Activated naive CD4-positive, alpha-beta T cell treated with anti-CD3 and anti-CD28 coated beads for 36 hours (primary cell): ENCODE results near the gene ARL5C. TPM values are rescaled to one million over a fixed set of nuclear protein-coding genes. Genes with fewer than 3 reads are reported as not detected.

Source experiments
- CTCF ChIA-PET: fragments of 350-600 bp; sonication (Branson Sonifier 250); formaldehyde crosslinking; loops from one replicate; lab custom pipeline; 2021; ENCODE audit warnings: antibody characterized with exemption; lab: Charles Lee
- DNase-seq: peaks from one replicate; pipeline ENCODE4 v3.0.0-alpha.2; 2020
- H3K27ac Mint-ChIP-seq: one replicate; pipeline ENCODE4 v1.8.0; 2021; ENCODE audit warnings: mild to moderate bottlenecking, mixed read lengths
- H3K27me3 Mint-ChIP-seq: one replicate; pipeline ENCODE4 v1.8.0; 2021; ENCODE audit warnings: low read depth, mixed read lengths
- H3K36me3 Mint-ChIP-seq: one replicate; pipeline ENCODE4 v1.8.0; 2021; ENCODE audit warnings: low read depth, mixed read lengths
- H3K4me1 Mint-ChIP-seq: one replicate; pipeline ENCODE4 v1.8.0; 2021; ENCODE audit warnings: low read depth, mixed read lengths
- H3K4me3 Mint-ChIP-seq: one replicate; pipeline ENCODE4 v1.8.0; 2021; ENCODE audit warnings: mild to moderate bottlenecking, moderate library complexity, mixed read lengths
- H3K9me3 Mint-ChIP-seq: one replicate; pipeline ENCODE4 v1.8.0; 2021; ENCODE audit warnings: mixed read lengths
- intact Hi-C: fragments of 100-400 bp; cut with micrococcal nuclease; formaldehyde crosslinking; loops from one replicate; pipeline ENCODE4 v1.15.1; 2023
- total RNA-seq, 2 experiments: library from RNA; stranded (reverse); gene quantifications; one replicate each; pipeline ENCODE4 v1.2.3, GENCODE V29; 2021

ARL5C gene
- total RNA-seq, result not detected

- peaks cover 23% of the 10 kb centered on the region for H3K27me3 Mint-ChIP-seq
- no peak within 1 kb of the TSS for H3K27ac Mint-ChIP-seq
- H3K9me3 Mint-ChIP-seq, result no peaks in the 10 kb centered on the region
- CTCF ChIA-PET, result interaction anchor here (0.7 to 6.7 kb wide), 8 partner anchors 9 to 216 kb away, joined by 3 to 73 read pairs (median 12); partner anchors contain the start of gene PLXDC1
- H3K36me3 Mint-ChIP-seq, result no peaks in the 10 kb centered on the region
- H3K4me1 Mint-ChIP-seq, result peaks cover 16% of the 10 kb centered on the region
- DNase-seq, result no peak
- intact Hi-C loops, result loop anchor here (2.0 to 5.0 kb wide), 2 partner anchors 33 to 71 kb away; no protein-coding TSS in a partner anchor
- H3K4me3 Mint-ChIP-seq, result peak within 1 kb of the TSS; percentile 90
Observed at GRCh38 chr17:39165841-39166349, at the start of gene ARL5C. Gene ARL5C (minus strand): TSS chr17:39166161. CDS start chr17:39165760, 401 bp downstream.

GRCh38 chr17:39213852-39214251 lies 47.9 kb upstream of the ARL5C start:
- no peaks in the 10 kb centered on the region for H3K36me3 Mint-ChIP-seq
- no peak overlapping the region for H3K4me3 Mint-ChIP-seq
- peaks cover 14% of the 10 kb centered on the region for H3K4me1 Mint-ChIP-seq
- no peak overlapping the region for H3K27ac Mint-ChIP-seq
- intact Hi-C loops, result no loop called here
- DNase-seq, result no peak
- no peaks in the 10 kb centered on the region for H3K9me3 Mint-ChIP-seq
- peaks cover 4% of the 10 kb centered on the region for H3K27me3 Mint-ChIP-seq
- CTCF ChIA-PET, result interaction anchor here (0.7 to 1.1 kb wide), 2 partner anchors 21 to 30 kb away, joined by 4 to 7 read pairs; no protein-coding TSS in a partner anchor

- Mint-ChIP-seq H3K4me3 (no peak overlapping the region), H3K36me3 (no peaks in the 10 kb centered on the region), H3K4me1 (peaks cover 21% of the 10 kb centered on the region), H3K27me3 (peaks cover 2% of the 10 kb centered on the region), H3K9me3 (no peaks in the 10 kb centered on the region), H3K27ac (no peak overlapping the region)
- CTCF ChIA-PET, result interaction anchor here (0.8 to 1.1 kb wide), 2 partner anchors 19 to 22 kb away, joined by 3 to 7 read pairs; no protein-coding TSS in a partner anchor
- intact Hi-C loops, result no loop called here
- no peak for DNase-seq
Observed at GRCh38 chr17:39212841-39213480, 47.0 kb upstream of the ARL5C start.

- Mint-ChIP-seq H3K4me3 (no peak overlapping the region), H3K9me3 (no peaks in the 10 kb centered on the region), H3K36me3 (no peaks in the 10 kb centered on the region), H3K27ac (no peak overlapping the region), H3K4me1 (peaks cover 24% of the 10 kb centered on the region), H3K27me3 (peaks cover 2% of the 10 kb centered on the region)
- DNase-seq, result no peak
- CTCF ChIA-PET, result no interaction called here
- intact Hi-C loops, result no loop called here
Observed at GRCh38 chr17:39212195-39212810, 46.3 kb upstream of the ARL5C start.

GRCh38 chr17:39210093-39210434 lies 44.1 kb upstream of the ARL5C start:
- peaks cover 31% of the 10 kb centered on the region for H3K4me1 Mint-ChIP-seq
- H3K27ac Mint-ChIP-seq, result no peak overlapping the region
- DNase-seq, result no peak
- H3K36me3 Mint-ChIP-seq, result no peaks in the 10 kb centered on the region
- no peaks in the 10 kb centered on the region for H3K27me3 Mint-ChIP-seq
- CTCF ChIA-PET, result interaction anchor here (1.1 to 10.9 kb wide), 2 partner anchors 12 to 31 kb away, joined by 3 to 502 read pairs; no protein-coding TSS in a partner anchor
- H3K4me3 Mint-ChIP-seq, result peak overlapping the region; percentile 28
- intact Hi-C loops, result no loop called here
- H3K9me3 Mint-ChIP-seq, result no peaks in the 10 kb centered on the region

- Mint-ChIP-seq H3K27ac (no peak overlapping the region), H3K9me3 (no peaks in the 10 kb centered on the region), H3K27me3 (no peaks in the 10 kb centered on the region), H3K36me3 (peaks cover 2% of the 10 kb centered on the region), H3K4me3 (peak overlapping the region; percentile 24), H3K4me1 (peaks cover 31% of the 10 kb centered on the region)
- peak; percentile 79 for DNase-seq
- intact Hi-C loops, result loop anchor here (5.0 kb wide), 1 partner anchor 413 kb away; no protein-coding TSS in a partner anchor
- CTCF ChIA-PET, result interaction anchor here (0.6 to 10.9 kb wide), 3 partner anchors 11 to 32 kb away, joined by 3 to 502 read pairs (median 4); no protein-coding TSS in a partner anchor
Observed at GRCh38 chr17:39209317-39210092, 43.5 kb upstream of the ARL5C start.

- Mint-ChIP-seq H3K9me3 (no peaks in the 10 kb centered on the region), H3K4me3 (no peak overlapping the region), H3K4me1 (peaks cover 32% of the 10 kb centered on the region), H3K36me3 (peaks cover 6% of the 10 kb centered on the region), H3K27me3 (no peaks in the 10 kb centered on the region), H3K27ac (no peak overlapping the region)
- peak; percentile 25 for DNase-seq
- intact Hi-C loops, result loop anchor here (5.0 kb wide), 1 partner anchor 413 kb away; no protein-coding TSS in a partner anchor
- CTCF ChIA-PET, result interaction anchor here (0.6 to 10.9 kb wide), 2 partner anchors 18 to 33 kb away, joined by 4 to 502 read pairs; no protein-coding TSS in a partner anchor
Observed at GRCh38 chr17:39208893-39209292, 42.9 kb upstream of the ARL5C start.

GRCh38 chr17:39208136-39208535 lies 42.2 kb upstream of the ARL5C start:
- CTCF ChIA-PET, result interaction anchor here (10.9 kb wide), 1 partner anchor 33 kb away, joined by 502 read pairs; no protein-coding TSS in a partner anchor
- intact Hi-C loops, result loop anchor here (5.0 kb wide), 1 partner anchor 414 kb away; no protein-coding TSS in a partner anchor
- DNase-seq, result no peak
- no peaks in the 10 kb centered on the region for H3K9me3 Mint-ChIP-seq
- no peak overlapping the region for H3K27ac Mint-ChIP-seq
- no peak overlapping the region for H3K4me3 Mint-ChIP-seq
- H3K27me3 Mint-ChIP-seq, result no peaks in the 10 kb centered on the region
- H3K4me1 Mint-ChIP-seq, result peaks cover 38% of the 10 kb centered on the region
- peaks cover 14% of the 10 kb centered on the region for H3K36me3 Mint-ChIP-seq

GRCh38 chr17:39205112-39205526 lies 39.2 kb upstream of the ARL5C start:
- H3K27ac Mint-ChIP-seq, result no peak overlapping the region
- no peak overlapping the region for H3K4me3 Mint-ChIP-seq
- DNase-seq, result no peak
- peaks cover 42% of the 10 kb centered on the region for H3K36me3 Mint-ChIP-seq
- intact Hi-C loops, result loop anchor here (5.0 kb wide), 1 partner anchor 417 kb away; no protein-coding TSS in a partner anchor
- no peaks in the 10 kb centered on the region for H3K9me3 Mint-ChIP-seq
- CTCF ChIA-PET, result interaction anchor here (0.6 to 10.9 kb wide), 5 partner anchors 13 to 206 kb away, joined by 3 to 502 read pairs (median 3); no protein-coding TSS in a partner anchor
- H3K27me3 Mint-ChIP-seq, result no peaks in the 10 kb centered on the region
- peaks cover 53% of the 10 kb centered on the region for H3K4me1 Mint-ChIP-seq

GRCh38 chr17:39204245-39204644 lies 38.3 kb upstream of the ARL5C start:
- DNase-seq, result no peak
- H3K4me1 Mint-ChIP-seq, result peaks cover 52% of the 10 kb centered on the region
- H3K27ac Mint-ChIP-seq, result no peak overlapping the region
- CTCF ChIA-PET, result interaction anchor here (1.6 to 10.9 kb wide), 2 partner anchors 37 to 39 kb away, joined by 3 to 502 read pairs; no protein-coding TSS in a partner anchor
- no peaks in the 10 kb centered on the region for H3K27me3 Mint-ChIP-seq
- no peak overlapping the region for H3K4me3 Mint-ChIP-seq
- peaks cover 43% of the 10 kb centered on the region for H3K36me3 Mint-ChIP-seq
- intact Hi-C loops, result no loop called here
- H3K9me3 Mint-ChIP-seq, result no peaks in the 10 kb centered on the region

GRCh38 chr17:39200957-39201510 lies 35.1 kb upstream of the ARL5C start:
- Mint-ChIP-seq H3K27ac (peak overlapping the region; percentile 99), H3K27me3 (no peaks in the 10 kb centered on the region), H3K4me1 (peaks cover 46% of the 10 kb centered on the region), H3K9me3 (no peaks in the 10 kb centered on the region), H3K36me3 (peaks cover 43% of the 10 kb centered on the region), H3K4me3 (peak overlapping the region; percentile 86)
- DNase-seq, result no peak
- intact Hi-C loops, result loop anchor here (2.0 kb wide), 2 partner anchors 330 to 448 kb away; partner anchors contain the start of genes LASP1 and PSMB3
- CTCF ChIA-PET, result interaction anchor here (0.6 to 10.9 kb wide), 4 partner anchors 36 to 518 kb away, joined by 4 to 502 read pairs (median 6); no protein-coding TSS in a partner anchor
